Measurements from ENCODE around the gene FAM89A. TPM values are rescaled to one million over a fixed set of nuclear protein-coding genes. Genes with fewer than 3 reads are reported as not detected.

FAM89A gene
- total and polyA plus RNA-seq, 9 of the 15 experiments (the other 6 are each of a cell fraction or from before 2014, with no cell fraction given): 8.7 to 66.2 (median 43.3) TPM

DNA sequence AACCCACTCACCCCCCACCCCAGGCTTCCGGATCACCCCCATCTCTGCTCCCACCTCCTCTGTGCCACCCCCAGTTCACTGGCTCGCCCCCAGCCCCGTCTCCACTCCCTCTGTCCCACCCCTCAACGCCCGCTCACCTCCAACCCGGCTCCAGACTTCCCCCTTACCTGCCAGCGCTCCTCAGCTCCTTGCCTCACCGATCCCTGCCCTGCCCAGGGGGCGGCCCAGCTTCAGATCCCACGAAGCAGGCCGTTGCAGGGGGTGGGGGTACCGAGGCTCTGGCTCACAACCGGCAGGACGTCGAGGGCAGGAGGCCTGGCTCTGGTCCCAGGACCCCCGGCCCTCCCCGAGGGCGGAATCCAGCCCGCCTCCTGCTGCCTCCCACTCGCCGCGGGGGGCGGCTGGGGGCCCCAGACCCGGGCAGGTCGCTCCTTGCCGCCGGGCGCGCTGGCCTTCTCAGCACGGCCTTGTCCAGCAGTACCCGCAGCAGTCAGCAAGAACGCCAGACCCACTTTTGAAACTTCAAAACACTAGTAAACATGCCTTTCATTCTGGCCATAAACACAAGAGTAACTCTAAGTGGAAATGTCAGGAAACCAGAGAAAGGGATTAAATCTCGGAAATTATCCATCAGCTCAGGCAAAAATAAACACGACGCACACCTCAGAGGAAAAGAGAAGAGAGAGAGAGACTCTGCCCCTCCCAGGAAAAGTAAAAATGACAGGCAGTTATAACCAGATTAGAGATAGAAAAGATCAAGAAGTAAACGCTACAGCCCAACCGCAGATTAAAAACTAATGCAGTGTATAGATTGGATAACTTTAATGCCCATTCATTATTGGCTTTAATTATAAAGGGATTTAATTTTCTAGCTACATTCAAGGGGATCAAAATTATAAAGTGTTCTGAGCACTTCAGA lies 1.0 kb upstream of the FAM89A start (continued):
- TF ChIP-seq, protein P1, sequence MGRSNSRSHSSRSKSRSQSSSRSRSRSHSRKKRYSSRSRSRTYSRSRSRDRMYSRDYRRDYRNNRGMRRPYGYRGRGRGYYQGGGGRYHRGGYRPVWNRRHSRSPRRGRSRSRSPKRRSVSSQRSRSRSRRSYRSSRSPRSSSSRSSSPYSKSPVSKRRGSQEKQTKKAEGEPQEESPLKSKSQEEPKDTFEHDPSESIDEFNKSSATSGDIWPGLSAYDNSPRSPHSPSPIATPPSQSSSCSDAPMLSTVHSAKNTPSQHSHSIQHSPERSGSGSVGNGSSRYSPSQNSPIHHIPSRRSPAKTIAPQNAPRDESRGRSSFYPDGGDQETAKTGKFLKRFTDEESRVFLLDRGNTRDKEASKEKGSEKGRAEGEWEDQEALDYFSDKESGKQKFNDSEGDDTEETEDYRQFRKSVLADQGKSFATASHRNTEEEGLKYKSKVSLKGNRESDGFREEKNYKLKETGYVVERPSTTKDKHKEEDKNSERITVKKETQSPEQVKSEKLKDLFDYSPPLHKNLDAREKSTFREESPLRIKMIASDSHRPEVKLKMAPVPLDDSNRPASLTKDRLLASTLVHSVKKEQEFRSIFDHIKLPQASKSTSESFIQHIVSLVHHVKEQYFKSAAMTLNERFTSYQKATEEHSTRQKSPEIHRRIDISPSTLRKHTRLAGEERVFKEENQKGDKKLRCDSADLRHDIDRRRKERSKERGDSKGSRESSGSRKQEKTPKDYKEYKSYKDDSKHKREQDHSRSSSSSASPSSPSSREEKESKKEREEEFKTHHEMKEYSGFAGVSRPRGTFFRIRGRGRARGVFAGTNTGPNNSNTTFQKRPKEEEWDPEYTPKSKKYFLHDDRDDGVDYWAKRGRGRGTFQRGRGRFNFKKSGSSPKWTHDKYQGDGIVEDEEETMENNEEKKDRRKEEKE (IDR thresholded peaks at IDR 0.05; ENCODE audit: borderline replicate concordance in 1 of 2, control insufficient read depth in 1 of 2, low read depth in 2 of 2, low read length in 1 of 2): no peak
- TF ChIP-seq, protein P2, sequence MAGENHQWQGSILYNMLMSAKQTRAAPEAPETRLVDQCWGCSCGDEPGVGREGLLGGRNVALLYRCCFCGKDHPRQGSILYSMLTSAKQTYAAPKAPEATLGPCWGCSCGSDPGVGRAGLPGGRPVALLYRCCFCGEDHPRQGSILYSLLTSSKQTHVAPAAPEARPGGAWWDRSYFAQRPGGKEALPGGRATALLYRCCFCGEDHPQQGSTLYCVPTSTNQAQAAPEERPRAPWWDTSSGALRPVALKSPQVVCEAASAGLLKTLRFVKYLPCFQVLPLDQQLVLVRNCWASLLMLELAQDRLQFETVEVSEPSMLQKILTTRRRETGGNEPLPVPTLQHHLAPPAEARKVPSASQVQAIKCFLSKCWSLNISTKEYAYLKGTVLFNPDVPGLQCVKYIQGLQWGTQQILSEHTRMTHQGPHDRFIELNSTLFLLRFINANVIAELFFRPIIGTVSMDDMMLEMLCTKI (IDR thresholded peaks at IDR 0.05; ENCODE audit: partially characterized antibody): no peak
- TF ChIP-seq ATF1 (CRISPR knock-in tag; IDR thresholded peaks at IDR 0.05) (0 out of 2 replicates have a peak, but pooled peaks have one; percentile 23), ATF1 (tag; IDR thresholded peaks at IDR 0.05) (no peak), DMBX1 (CRISPR knock-in tag; IDR thresholded peaks at IDR 0.05; ENCODE audit: borderline replicate concordance) (0 out of 2 replicates have a peak, but pooled peaks have one; percentile 40), KLF13 (tag; IDR thresholded peaks at IDR 0.05; ENCODE audit: borderline replicate concordance, low read depth) (0 out of 2 replicates have a peak, but pooled peaks have one; percentile 30), EP300 (IDR thresholded peaks at IDR 0.05; ENCODE audit: low read length) (0 out of 2 replicates have a peak, but pooled peaks have one; percentile 6), LCOR (CRISPR knock-in tag; IDR thresholded peaks at IDR 0.05) (no peak), CCAR2 (IDR thresholded peaks at IDR 0.05; ENCODE audit: low read depth, low read length) (no peak), FOXK2 (conservative IDR thresholded peaks at IDR 0.05 in 1 of 2, IDR thresholded peaks at IDR 0.05 in 1 of 2; ENCODE audit: low read depth in 2 of 2) (peak; percentile 26 to 51; a peak in 1 of 4 replicates), ZBTB7A (IDR thresholded peaks at IDR 0.05; ENCODE audit: borderline replicate concordance, control insufficient read depth, low read depth, low read length) (peak; percentile 30; the same call in 1 of the 2 replicates), NR3C1 (CRISPR knock-in tag; IDR thresholded peaks at IDR 0.05) (no peak), PRPF4 (IDR thresholded peaks at IDR 0.05; ENCODE audit: insufficient read depth, low read depth, low read length, poor library complexity, severe bottlenecking) (peak; percentile 41), ARID1B (IDR thresholded peaks at IDR 0.05) (0 out of 2 replicates have a peak, but pooled peaks have one; percentile 23), KDM1A (IDR thresholded peaks at IDR 0.05) (no peak), RBFOX2 (IDR thresholded peaks at IDR 0.05; ENCODE audit: low read depth, low read length) (peak; percentile 66)
- TF ChIP-seq, protein P3, sequence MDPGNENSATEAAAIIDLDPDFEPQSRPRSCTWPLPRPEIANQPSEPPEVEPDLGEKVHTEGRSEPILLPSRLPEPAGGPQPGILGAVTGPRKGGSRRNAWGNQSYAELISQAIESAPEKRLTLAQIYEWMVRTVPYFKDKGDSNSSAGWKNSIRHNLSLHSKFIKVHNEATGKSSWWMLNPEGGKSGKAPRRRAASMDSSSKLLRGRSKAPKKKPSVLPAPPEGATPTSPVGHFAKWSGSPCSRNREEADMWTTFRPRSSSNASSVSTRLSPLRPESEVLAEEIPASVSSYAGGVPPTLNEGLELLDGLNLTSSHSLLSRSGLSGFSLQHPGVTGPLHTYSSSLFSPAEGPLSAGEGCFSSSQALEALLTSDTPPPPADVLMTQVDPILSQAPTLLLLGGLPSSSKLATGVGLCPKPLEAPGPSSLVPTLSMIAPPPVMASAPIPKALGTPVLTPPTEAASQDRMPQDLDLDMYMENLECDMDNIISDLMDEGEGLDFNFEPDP (CRISPR knock-in tag; IDR thresholded peaks at IDR 0.05): 0 out of 2 replicates have a peak, but pooled peaks have one; percentile 43
- TF ChIP-seq, protein P4, sequence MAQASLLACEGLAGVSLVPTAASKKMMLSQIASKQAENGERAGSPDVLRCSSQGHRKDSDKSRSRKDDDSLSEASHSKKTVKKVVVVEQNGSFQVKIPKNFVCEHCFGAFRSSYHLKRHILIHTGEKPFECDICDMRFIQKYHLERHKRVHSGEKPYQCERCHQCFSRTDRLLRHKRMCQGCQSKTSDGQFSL (CRISPR knock-in tag; IDR thresholded peaks at IDR 0.05): no peak
- TF ChIP-seq, protein P4 (tag; IDR thresholded peaks at IDR 0.05): 0 out of 4 replicates have a peak, but pooled peaks of 1 of the 2 experiments have one; percentile 32

Measured in K562 (cell line).